ENCODE data around the gene PRKCH. TPM values are rescaled to one million over a fixed set of nuclear protein-coding genes. Genes with fewer than 3 reads are reported as not detected.

The PRKCH gene
- total RNA-seq, 1 experiment from 2014 or later = 2.3 TPM

DNA sequence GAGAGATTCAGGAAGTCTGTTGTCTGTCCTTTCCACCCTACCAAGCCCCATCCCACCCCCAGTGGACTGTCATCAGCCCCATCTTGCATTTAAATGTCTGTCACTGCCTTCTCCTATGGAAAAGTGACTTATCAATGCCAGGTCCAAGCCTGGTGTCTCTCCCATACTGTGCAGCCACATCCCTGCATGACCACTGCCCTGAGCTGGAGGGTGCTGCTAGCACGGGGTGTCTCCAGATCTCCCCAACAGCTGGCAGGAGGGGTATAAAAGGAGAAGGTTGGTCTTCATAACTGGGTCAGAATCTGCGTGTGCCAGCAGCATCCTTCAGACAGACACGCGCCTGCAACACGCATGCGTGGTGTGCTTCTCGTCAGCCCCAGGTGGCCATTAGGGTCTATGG lies 219.6 kb downstream of the PRKCH start:
- no peak for DNase-seq (ENCODE audit: extremely low read depth, low read depth)

DNA sequence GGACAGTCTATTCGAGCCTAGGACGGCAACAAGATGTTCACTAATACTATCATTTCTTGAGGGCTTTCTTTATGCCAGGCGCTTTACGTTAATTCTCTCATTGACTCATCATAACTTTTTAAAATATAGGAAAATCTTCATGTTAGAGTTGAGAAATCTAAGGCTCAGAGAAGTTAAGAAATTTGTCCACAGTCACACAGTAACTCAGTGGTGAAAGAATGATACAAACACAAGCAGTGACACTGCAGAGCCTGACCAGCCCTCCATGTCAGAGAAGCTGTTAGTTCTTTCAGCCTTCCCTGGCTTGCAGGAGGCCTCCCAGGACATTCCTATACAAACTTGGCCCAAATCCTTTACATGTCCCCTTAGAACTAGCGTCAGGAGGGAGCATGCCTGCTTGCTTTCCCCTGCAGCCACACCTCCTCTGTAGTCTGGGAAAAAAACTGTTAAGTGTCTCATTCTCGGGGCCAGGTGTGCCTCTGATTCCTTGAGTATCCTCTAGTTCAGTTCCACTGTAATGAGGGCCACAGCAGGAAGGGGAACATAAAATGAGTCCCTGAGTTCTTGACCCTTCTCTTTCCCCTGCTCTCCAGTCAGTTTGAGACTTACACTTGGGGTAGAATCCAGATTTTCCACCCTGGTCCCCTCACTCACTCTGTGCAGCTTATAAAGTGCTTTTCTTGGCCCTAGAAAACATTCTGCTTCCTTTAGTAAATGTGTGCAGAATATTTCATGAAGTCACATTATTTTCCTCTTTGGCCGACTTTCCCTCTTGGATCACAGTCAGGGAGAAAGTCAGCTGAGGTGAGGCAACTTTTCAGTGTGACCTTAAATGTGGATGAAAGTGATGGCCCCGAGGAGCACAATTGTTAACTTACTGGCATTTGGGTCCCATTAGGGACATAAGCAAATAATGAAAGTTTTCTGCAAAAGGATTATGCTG lies 221.7 kb downstream of the PRKCH start:
- DNase-seq (ENCODE audit: extremely low read depth, low read depth) = no peak

DNA sequence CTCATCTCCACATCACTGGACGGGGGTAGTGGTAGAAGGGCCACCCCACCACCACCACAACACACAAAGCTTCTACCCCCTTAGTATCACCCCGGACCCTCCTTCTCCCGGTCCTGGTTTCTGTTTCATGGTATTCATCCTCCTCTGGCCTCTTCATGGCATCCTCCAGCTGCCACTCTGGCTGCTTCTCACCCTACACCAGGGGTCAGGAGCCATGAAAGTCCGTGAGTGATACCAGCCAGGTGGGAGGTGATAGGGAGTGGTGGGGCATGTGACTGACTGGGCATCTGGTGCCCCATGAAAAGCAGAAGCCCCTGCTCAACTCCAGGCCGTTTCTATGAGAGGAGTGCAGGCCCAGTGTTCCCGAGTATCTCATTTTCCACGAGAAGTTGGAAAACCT lies 222.6 kb downstream of the PRKCH start:
- DNase-seq (ENCODE audit: extremely low read depth, low read depth) = no peak

DNA sequence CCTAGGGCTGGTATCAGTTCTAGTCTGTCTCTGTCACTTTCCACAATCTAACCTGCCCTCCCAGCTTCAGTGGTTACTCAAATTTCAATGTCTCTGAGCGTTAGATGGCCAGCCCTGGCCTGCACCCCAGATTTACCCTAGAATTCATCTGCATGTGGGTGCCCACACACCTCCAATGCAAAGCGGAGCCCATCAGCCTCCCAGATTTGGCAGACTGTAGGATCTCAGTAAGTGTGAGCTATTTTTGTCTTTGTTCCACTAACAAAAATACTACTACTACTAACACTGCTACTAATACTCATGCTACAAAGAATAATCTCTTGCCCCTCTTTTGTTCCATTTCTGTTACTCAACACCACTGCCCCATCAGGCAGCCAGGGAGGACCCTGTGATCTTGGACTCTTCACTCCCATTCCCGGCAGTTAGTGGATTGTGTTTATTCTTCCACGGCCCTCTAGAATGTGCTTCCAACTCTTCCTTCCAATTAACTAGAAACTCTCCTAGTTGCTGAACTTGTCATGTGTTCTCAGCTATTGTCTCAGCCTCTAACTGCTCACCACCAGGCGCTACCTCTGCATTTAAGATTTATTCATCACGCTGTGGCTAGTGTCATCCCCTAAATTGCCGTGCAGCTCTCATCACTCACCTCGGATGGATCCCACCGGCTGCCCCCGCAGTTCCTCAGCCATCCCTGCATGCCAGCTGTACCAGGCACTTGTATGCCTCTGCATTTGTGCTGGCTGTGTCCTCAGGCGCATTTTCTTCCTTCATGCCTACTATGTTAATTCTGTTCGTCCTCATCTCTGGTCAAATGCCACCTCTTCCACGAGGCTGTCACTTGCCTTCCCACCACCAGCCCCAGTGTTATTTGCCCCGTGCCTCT lies 223.3 kb downstream of the PRKCH start:
- no peak for DNase-seq (ENCODE audit: extremely low read depth, low read depth)

DNA sequence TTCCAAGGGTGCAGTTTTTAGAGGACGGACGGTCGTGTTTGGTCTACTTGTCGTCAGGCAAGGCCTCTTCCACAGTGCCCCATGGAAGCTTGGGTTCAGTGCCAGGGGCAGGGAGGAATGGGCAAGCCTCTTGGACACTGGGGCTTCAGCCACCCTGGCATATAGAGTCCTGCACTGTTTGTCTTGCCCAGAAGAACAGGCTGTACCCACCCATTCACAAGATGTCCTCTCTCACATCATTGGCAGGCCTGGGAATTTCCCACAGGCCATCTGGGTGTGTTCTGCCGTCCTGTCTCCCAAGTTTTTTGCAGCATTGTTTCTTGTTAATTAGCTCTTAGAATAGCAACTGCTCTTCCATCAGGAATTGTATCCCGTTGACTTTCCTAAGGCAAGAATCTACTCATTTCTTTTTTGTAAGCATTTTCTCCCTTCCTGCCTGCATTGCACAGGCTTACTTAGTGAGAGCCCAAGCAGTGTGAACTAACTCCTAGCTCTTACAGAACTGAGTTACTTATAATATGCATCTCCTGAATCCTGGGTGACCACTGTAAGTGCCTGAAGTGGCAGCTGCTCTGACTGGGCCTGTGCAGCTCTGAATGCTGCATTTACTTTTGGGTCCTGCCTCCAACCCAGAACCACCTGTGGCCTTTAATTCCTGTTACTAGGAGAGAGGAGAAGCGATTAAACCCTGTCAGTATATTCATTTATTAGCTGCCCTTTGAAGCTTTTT lies 224.5 kb downstream of the PRKCH start:
- DNase-seq (ENCODE audit: extremely low read depth, low read depth) = no peak

DNA sequence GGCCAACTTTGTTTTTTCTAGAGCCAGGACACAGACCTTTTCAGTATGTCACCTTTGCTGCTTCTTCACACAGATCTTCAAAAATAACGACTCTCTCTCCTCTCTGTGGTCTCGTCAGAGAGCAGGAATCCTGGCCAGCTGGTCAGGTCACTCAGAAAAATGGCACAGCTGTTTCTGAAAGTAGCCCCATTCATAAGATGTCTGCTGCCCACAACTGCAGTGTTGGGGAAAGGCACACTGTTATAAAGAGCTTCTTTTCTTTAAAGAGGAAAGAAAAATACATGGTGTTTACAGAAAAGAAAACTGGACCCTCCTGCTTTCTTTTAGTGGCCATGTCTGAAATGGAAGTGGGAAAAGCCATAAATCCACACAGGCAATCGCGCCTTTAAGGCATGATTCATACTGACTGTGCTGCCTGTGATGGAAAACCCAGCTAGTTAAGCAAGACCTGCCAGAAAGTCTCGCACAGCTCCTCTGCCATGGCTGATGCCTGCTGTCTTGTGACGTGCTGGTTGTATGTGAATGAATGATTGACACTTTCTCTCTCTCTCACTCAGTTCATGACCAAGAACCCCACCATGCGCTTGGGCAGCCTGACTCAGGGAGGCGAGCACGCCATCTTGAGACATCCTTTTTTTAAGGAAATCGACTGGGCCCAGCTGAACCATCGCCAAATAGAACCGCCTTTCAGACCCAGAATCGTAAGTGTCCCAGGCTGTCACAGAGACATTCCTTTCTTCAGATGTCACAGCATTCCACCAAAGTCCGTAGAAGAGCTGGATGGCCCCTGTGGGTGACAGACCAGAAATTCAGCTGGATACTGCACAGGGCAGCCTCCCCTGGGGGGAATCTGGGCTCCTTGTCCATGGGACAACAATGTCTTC lies 226.0 kb downstream of the PRKCH start:
- DNase-seq (ENCODE audit: extremely low read depth, low read depth) = peak; percentile 71

DNA sequence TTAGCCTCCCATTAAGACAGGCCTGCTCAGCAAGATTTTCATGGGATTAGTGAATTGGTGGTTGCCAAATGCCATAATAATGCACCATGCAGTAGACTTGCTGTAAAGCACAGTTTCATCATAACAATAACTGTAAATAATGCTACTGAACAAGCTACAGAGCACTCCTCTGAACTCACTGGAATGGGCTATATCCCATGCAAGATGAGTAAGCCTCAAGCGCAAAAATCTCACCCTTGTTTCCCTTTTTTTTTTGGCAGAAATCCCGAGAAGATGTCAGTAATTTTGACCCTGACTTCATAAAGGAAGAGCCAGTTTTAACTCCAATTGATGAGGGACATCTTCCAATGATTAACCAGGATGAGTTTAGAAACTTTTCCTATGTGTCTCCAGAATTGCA lies 228.0 kb downstream of the PRKCH start:
- DNase-seq (ENCODE audit: extremely low read depth, low read depth) = no peak

DNA sequence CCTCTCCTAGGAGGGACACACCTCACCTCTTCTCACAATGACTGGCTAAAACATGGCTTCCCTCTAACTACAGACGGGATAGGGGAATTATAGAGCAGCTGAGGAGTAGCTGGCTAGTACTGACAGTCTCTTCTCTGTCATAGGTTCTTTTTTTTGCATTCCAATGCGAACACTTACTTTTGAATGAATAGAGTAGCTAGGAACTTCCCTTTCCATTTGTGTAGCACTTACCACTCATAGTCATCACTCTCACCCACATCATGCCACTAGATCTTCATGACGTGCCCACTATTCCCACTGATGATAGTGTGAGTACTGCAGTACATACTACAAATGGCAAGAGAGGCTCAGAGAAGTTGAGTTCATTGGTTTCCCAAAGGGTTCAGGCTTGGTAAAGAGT lies 230.0 kb downstream of the PRKCH start:
- DNase-seq (ENCODE audit: extremely low read depth, low read depth) = no peak

DNA sequence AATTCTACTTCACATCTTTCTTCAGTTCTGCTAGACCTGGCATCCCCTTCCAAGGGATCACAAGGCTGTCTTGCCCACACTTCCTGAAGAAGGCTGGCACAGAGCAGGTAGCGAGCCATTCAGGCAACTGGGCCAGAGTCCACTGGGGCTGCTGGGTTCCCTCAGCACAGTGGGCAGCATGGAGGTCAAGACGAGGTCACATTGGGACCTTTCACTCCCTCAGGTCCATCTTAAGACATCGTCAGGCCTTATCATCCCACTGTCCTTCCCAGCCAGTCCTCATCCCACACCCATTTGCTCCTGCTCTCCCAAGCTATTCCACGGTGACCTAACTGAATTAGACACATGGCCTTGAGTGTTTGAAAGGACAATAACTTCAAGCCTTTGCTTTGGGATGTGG lies 230.9 kb downstream of the PRKCH start:
- DNase-seq (ENCODE audit: extremely low read depth, low read depth) = no peak

DNA sequence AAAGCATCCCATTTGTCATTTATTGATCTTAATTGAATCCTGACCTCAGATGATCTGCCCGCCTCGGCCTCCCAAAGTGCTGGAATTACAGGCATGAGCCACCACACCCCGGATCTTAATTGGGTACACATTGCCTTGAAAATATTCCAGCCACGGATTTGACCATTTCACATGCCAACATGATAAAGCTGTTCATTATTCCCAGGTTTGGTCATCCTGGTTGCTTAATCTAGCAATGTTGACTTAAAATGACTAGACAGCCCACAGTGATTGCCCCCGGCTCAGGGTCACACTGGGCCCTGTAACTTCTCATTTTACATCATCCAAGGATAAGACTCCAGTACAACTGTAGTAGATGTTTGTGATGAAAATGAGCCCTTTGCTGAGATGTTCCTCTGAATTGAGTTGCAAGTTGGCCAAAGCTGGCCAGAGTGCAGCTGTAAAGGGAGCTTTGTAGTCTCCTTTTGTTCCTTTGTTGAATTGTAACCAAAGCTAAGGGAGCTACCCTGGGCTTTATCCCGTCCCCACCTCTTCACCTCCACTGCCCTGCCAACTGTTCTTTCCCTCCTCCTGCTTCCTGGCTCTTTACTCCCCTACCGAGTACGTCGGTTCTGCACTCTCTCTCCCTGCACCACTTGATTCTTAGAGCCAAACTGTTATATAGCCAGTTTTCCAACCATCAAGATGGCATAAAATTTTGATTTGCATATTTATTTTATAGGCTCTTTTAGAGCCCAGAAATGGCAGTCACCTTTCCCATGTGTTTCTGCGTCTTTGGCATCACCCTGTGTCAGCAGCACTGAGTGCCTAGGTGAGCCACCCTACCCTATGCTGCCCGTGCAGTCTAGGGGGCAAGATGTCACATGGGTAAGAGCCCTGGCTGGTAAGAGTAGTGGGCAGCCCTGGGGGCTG lies 232.6 kb downstream of the PRKCH start:
- peak; percentile 99 for DNase-seq (ENCODE audit: extremely low read depth, low read depth)

DNA sequence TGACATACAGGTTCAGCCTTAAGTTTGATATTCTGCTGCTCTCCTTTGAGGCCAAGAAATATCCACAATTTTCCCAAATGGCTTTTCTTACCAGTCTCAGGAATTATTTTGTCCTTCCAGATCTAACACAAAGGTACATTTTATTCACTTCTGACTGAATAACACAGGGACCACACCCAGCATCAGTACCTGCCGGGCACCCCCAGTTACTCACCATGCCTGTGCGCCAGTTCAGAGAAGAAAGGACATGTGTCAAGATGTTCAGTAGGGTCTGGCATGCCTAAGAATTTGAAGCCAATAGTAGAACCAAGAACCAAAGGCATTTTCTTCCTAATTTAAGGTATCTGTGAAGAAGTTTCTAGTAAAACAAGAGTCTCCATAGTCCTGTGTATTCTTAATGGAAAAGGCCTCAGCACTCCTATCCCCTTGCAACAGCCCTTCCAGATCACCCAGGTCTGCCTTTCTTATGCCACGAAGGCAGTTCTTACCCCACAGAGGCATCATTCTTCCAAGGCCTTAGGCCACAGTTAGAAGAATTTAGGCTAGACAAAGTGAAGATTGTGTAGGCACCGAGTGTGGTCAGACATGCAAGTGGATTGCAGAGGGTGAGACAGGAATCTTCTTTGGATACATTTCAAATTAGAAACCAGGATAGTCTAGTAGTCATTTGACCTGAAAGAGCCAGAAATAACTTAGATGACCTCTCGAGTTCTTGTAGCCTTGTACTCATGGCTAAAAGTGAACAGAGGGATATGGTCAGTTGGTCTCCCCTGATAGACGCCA lies 233.9 kb downstream of the PRKCH start:
- DNase-seq (ENCODE audit: extremely low read depth, low read depth) = no peak

DNA sequence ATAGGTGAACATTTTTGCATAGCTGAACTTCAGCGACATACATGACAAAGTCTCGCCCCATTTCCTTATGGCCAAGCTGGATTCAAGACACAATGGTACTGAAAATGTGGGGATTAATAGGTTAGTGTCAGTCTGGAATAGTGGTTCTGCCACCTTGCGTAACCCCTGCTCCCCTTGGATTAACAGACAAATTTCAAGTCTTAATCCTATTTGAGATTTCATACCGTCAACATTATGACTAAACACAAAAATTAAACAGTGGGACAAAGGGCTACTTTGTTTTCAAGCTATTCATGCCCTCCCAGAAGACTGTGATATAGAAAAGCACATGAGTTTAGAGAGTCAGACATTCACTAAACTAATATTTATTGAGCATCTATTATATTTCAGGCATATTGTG lies 235.1 kb downstream of the PRKCH start:
- DNase-seq (ENCODE audit: extremely low read depth, low read depth) = peak; percentile 50

DNA sequence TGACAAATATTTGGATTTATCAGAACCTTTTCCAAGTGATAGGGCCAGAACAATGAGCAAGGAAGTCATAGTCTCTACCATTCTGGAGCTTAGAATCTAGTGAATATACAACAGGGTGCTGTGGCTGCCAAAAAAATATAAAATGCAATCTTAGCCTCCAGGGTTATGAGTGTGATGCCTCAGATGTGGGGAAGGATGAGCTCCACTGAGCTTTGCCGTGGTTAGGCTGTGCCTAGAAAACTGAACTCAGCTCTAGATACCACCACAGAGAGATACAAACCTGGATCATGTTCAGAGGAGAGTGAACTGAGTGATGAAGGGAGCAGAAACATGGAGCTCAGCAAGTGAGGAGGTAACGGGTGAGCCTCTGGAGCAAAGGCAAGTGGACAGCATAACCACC lies 235.9 kb downstream of the PRKCH start:
- no peak for DNase-seq (ENCODE audit: extremely low read depth, low read depth)

DNA sequence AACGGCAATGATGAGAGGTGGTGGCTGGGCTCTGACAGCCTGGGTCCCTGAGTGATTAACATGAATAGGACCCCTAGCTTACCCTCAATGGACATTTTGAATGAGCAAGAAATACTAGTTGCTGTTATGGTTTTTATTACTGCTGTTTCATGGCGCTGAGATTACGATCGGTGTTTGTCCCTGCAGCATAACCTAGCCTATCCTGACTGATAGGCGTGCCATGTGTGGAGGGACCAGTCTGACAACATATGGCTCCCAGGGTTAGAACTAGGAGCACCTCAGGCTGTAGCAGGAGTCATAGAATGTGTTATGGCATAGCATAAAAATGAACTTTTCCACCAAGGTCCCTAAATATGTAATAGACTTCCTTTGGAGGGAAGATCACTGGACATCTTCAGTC lies 236.5 kb downstream of the PRKCH start:
- no peak for DNase-seq (ENCODE audit: extremely low read depth, low read depth)

DNA sequence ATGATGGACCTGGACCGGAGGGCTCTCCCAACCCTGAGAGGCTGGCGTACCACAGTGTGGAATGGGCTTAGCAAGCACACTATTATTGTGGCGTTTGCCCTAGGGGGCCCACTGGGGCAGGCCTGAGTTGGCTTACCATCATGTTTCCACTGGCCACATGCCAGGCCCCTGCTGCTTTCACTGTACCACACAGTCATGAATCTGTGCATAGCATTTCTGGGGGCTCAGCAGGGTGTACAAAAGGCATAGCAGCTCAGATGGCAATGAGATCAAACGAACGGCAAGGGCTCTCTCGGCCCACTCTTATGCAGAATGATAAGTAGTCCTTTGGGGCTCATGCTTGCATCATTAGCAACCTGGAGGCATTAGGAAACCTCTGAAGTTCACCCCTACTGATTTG lies 236.9 kb downstream of the PRKCH start:
- DNase-seq (ENCODE audit: extremely low read depth, low read depth) = no peak

DNA sequence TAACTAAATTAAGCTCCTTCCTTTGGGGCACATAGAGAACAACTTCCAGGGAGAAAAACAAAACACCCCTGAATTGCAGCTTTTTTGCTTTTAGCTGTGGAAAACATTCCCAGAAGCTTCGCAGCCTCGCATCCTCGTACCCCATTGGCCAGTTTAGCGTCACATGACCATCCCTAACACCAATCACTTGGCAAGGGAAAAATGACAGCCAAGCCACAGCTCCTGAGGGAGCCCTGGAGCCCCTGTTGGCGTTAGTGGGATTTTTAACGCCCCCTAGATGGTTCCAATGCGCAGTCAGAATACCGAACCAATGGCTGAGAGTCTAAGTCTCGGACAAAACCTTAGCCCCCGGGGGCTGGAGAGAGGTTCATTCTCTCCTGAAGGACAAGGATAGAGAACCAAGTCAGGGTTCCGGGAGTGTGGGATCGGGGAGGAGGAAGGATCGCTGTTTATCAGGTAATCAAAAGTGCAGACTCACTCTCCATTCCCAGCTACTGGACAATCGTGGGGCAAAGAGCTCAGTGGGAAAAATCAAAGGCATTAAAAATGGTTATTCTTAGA lies 238.3 kb downstream of the PRKCH start:
- DNase-seq (ENCODE audit: extremely low read depth, low read depth) = peak; percentile 96

DNA sequence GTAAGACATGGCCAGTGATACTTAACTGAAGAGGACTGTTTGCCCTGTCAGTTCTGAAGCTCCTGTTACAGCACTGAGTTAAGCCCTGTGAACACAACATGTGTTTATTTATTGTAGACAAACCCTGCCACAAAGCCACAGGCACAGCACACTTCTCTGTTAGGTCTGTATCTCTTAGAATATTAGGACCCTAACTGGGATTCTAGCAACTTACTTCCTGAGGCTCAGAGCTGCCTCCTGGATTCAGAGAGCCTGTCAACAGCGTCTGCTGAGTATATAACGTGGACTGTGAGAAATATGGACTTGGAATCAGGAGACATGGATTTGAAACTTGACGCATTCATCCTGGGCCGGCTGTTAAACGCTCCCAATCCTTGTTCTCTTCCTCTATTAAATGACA lies 238.9 kb downstream of the PRKCH start:
- peak; percentile 59 for DNase-seq (ENCODE audit: extremely low read depth, low read depth)

DNA sequence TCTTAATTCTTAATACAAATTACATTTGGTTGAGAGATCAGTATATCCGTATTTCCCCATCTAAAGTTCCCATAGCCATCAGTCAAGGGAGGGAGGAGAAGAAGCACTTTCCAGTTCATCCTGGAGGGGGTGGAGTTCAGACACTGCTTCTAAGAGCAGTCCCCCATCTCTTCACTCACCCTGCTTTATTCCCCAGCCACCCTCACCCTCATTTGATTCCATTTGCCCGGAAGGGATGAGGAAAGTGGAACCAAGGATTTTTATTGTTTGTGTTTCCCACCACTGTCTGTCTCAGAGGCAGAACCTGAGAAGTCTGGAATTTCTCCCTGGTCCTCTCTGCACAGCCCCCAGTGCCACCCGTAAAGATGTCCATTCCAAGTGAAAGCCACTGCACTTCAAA lies 239.7 kb downstream of the PRKCH start:
- DNase-seq (ENCODE audit: extremely low read depth, low read depth) = peak; percentile 85
